GM18858 (cell line): ENCODE results near the gene INPP4A.

Source experiments
- ATAC-seq: cut with Tn5 transposase; IDR thresholded peaks from one replicate; pipeline ENCODE4 v1.9.1; 2021; ENCODE audit not compliant: unreplicated experiment

The INPP4A gene

DNA sequence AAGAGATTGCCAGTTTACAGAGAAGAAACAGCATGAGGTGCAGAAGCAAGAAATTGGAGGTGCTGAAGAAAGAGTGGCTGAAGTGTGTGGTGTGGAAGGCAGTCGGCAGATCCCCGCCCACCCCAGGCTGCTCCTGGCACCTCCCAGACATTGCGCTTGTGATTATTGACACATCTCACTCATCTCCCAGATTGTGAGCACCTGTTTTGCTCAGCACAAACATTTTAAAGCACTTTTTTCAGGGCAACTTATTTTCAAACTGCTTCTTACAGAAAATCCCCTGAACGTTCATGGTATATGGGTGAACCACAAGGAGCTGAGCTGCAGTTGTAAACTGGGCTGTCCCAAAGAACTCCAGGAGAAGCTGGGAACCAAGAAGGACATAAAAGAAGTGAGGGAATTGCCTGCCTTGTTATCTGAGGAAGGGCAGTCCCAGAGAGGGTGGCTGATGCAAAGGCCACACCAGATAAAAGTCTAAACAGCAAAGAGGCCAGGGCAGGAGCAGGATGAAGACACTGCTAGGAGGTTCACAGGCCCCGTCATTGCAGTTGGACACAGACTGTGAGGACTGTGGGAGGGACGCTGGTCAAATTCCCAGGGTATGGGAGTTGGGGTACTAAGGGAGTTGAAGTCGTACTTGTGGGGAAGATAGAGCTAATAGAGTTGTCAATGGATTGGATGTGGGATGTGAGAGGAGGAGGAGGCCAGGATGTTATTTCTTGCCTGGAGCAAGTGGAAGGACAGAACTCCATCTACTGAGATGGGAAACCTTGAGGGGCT is 65.1 kb downstream of the INPP4A start:
- no peak for ATAC-seq

DNA sequence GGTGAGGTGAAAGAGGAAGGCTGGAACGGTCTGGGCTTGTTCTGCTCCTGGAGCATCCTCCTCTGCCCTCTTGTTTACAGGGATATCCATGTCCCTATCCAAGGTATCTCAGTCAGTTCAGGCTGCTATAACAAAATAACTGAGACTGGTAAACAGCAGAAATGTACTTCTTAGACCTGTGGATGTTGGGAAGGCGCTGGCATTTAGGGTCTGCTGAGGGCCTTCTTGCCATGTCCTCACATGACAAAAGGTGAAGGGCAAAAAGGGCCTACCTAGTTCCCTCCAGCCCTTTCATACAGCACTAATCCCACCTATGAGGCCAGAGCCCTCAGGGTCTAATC is 65.6 kb downstream of the INPP4A start:
- ATAC-seq, result no peak

DNA sequence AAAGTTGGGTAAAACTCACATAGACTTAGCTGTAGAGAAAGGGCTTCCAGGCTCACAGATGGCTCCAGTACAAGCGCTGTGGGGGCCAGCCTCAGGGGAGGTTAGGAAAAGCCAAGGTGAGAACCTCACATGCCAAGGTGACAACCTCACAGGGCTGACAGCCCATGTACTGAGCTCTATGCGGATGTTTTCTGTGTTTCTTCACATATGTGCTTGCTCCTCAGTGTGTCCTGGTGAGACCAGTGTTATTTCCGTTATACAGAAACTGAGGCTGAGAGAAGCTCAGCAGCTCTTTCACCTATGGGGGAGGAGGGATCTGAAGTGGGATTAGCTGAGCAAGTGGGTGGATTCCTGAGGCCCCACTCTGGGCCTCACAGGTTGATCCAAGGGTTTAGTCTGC is 67.3 kb downstream of the INPP4A start:
- ATAC-seq, result no peak

DNA sequence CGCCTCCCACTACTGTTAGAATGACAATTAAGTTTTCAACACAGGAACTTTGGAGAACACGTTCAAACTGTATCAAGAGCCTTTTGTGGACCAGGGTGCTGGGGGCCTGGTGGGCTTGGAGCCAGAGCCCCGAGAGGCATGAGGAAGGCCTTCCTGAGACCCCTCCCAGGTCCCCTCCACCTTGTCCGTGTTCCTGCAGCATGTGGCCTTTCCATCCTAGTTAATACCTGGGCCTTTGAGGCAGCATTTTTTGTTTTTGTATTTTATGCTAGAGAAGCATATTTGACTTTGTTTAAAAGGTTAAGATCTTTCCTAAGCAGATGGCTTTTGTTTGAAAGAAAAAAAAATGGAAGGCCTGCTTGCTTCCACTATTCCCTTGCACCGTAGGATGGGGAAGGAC is 68.0 kb downstream of the INPP4A start:
- ATAC-seq, result no peak

DNA sequence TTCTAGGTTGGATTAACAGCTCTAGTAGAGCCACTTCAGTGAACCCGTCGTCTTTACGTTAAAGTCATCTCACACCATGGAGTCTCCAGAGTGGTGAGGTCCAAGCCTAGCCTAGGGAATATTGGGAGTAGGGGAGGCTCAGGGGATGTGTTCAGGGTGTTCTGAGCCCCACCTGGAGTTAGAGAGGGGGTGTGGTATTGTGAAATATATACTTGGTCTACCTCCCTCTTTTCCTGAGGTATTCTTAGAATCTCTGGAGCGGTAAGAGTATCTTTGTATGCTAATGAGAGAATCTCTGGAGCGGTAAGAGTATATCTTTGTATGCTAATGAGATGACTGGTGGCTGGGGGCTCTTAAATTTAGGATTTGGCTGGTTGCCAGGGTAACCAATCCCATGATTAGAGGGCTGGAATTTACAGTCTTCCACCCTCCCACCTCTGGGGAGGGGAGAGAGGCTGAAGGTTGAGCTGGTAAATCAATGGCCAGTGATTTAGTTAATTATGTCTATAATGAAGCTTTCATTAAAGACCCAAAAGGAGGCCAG is 69.5 kb downstream of the INPP4A start:
- ATAC-seq, result no peak

DNA sequence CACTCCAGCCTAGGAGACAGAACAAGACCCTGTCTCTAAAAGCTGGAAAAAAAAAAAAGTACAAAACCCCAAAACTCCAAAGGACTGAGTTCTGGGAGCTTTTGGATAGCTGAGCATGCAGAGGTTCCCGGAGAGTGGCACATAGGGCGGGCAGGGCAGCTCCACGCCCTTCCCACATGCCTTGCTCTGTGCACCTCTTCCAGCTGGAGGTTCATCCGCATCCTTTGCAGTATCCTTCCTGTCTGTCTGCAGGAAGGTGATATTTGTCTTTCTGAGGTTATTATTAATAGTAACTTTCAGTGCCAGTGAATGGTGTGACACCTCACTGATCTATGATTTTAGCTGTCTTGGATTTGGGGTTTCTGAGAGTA is 70.2 kb downstream of the INPP4A start:
- ATAC-seq, result no peak

DNA sequence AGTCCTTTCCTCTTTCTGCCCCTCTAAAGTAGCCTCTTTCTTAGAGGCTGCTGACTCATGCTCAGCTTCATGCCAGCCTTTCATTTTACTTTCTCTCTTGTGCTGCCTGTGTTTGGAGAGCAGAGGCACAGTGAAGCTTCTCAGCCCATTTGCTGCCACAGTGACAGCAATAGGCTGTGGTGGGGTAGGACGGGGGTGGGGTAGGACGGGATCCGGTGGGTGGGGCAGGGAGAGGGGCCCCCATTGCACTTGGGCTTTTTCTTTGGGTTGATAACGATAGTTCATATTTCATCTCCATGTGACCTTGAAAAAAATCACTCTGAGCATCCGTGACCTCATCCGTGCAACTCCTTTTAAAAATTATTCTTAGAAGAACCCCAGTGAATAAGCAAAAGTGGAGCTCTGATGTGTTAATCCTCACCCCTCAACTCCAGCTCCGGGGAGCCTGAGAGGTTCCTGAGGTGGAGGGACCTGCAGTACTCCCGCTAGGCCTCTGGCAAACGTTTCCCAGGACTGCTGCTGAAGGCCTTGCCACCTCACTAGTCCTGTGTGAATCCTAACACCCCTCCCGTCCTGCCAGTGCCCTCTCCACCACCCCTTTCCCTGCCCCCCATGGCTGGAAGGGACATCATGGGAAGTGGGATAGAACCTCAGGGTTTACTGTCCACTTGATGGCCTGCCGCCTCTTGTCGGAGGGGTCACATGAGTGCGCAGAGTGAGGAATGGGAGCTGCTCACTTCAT is 70.8 kb downstream of the INPP4A start:
- no peak for ATAC-seq

DNA sequence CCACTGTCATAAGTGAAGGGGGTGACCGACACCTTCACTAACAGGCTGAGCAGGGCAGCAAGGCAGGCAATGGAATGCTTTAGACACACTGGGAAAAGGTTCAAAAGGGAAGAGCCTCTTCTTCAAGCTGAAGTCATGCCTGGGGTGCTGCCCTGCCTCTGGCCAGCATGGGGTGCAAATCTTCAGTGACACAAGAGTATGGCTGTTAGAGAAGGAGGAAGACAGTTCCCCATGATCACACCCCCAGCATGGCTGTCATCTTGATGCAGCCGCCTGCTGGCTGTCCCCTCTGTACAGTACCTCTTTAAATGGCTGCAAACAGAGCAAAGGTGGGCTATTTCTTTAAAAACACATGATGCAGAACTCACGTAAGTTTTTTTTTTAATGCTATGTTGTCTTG is 71.9 kb downstream of the INPP4A start:
- ATAC-seq, result no peak

DNA sequence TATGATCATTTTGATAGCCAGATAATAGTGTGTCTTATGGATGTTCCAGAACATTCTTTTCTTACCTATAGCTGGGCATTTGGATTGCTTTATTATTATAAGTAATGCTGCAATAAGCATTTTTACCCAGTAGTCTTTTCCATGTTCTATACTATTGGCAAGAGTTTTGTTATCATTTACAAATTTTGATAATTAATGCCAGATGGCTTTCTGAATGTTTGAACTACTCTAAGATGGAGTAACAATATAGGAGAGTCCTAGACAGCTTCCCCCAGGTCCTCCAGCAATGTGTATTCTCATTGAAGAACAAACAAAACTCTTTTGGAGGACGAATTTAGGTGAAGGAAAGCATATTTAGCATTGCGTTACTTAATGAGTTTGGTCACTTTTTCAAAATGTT is 73.0 kb downstream of the INPP4A start:
- ATAC-seq, result no peak

DNA sequence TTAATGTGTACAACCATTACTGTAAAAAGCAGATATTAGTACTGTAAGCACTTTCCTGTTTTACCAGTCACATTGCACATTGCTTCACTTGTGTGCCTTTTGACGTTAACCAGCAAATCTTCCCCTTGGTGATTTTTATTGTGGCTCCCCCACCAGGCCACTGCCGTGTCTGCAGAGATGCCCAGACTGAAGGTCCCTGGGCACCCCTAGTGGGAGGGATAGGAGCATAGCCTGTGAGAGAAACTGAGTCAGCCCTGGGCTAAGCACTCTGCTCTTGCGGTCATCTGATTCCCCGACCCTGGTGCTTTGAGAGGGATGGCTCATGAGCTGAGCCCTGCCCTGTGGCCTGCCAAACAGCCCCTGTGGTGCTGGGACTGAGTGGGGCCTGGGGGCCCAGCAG is 73.4 kb downstream of the INPP4A start:
- no peak for ATAC-seq

DNA sequence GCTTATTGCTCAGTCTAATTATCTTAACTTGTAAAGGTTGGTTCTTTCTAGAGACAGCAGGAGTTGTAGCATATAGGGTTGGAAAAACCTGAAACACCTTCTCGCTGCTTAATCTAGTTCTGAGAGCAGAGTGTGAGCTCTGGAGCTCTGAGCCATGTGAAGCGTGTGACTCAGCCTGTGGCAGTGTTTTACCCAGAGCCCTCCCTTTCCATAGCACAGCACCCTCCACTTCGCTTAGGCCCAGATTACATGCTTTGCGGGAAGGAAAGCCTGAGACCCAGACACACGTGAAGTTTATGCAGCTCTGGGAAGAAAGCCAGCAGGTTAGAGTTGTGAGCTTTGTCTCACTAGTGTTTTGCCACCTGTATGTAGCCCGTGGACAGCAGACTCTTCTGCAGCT is 74.5 kb downstream of the INPP4A start:
- ATAC-seq, result no peak

DNA sequence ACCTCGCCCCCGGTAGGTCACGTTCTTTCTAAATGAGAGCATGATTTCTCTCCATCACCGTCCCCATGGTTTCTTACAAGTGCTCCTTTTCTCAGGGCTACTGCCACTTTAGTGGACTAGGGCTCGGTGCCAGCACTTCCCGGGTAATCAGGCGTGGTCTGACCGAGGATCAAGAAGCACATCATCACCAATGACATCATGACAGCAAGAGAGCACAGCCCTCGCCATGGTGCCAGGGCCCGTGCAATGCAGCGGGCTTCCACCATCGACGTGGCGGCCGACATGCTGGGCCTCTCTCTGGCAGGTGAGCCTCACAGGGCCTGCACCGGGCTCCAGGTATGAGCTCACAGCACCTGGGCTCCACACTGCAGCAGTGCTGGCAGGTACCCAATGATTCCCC is 75.2 kb downstream of the INPP4A start:
- ATAC-seq, result no peak

DNA sequence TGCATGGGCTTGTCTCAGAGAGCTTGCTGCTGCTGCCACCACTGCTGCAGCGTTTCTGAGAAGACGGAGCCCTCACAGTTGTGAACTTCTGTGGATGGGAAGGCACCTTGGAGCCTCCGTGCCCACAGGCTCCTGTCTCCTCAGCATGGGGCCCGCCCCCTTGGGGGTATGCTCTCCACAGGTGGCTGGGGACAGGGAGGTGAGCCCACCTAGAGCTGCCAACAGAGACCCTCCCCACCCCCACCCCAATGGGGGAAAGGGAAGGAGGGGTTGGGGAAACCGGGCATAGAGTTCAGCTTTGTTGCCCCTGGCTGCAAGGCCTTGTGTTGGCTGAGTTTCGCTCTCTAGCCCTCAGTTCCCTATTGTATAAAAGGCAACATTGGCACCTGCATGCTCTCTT is 76.1 kb downstream of the INPP4A start:
- ATAC-seq, result no peak

DNA sequence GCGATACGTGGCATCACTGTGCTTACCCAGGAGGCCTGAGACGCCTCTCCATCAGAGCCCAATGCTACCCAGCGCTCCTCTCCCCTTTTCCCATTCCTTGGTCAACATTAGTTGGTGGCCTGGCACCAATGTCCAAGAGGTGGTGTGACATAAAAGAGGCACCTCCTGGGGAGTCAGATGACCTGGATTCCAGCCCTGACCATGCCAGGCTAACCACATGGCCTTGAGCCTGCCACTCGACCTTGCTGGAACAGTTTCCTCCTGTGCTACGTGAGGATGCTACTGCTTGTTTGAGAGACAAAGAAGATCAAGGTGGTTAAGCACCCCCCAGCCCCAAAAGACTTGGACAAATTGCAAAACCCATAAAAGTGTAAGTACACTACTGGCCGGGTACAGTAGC is 76.6 kb downstream of the INPP4A start:
- no peak for ATAC-seq

DNA sequence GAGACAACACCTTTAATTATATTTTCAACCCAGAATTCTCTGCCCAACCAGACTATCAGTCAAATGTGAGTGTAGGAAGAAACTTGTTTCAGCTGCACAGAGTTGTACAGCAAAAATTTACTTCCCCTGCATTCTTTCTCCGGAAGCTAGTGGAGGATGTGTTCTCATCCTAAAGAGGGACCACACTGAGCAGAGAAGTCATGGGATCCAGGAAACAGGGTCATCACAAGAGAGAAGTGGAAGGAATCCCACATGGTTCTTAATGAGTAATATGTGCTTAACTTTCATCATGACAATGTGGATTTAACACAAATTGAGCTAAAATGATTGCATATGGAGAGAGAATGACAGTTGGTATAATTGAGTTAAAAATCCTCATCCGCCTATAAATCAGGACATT is 78.2 kb downstream of the INPP4A start:
- ATAC-seq, result no peak

DNA sequence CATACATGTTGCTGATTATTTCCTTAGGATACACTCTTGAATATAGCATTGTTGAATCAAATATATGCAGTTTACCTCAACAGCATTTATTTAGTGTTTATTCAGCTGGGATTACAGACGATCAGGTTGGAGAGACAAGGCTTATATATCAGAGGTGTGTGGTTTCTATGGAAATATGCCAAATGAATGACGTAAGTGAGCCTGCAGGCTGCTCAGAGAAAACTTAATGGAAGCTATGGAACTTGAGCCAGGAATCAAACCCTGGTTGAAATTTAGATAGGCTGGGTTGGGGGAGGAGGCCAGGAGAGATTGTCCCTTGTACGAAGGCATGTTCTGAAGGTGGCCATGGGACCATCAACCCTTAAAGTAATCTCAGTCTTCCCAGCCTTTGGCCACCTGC is 79.5 kb downstream of the INPP4A start:
- ATAC-seq, result no peak

DNA sequence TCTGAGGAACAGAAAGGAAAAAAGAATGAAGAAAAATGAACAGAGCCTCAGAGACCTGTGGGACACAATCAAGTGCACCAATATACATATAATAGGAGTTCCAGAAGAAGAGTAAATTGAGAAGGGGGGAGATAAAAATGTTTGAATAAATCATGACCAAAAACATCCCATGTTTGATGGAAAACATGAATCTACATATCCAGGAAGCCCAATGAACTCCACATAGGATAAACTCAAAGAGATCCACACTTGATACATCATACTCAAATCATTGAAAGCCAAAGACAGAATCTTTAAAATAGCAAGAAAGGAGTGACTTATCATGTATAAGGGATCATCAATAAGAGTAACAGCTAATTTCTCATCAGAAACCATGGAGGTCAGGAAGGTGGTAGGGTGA is 83.7 kb downstream of the INPP4A start:
- no peak for ATAC-seq

DNA sequence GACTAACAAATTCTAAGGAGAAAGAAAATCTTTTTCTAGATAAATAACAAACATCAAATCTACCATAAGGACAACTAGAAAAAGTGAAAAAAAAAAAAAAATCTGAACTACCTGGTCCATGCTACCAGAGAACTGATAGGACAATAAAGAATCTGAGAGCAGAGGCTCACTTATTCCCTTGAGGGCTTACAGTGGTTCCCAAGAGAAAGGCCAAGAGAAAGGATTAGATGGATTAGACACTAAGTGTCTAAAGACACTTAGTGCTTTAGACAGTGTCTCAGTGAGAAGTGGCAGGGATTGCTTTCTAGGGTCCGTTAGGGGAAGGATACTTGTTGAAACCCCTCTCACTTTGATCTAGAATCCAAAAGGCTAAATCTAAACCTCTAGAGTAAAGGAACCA is 85.5 kb downstream of the INPP4A start:
- ATAC-seq, result no peak

DNA sequence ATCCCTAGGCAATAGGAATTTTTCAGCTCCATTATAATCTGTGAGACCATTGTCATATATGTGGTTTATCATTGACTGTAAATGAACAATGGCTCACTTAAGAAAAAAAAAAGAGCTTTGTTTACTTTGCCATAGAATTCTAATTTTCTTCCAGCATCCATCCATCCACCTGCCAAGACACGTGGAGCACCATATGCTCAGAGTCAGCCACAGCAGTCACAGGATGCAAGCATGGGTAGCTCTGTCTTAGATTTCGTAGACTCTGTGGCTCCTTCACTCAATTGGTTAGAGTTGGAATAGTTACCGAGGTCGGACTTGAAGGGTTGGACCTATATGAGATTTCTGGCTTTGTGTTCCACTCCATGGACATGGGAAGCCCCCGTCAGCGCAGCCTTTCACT is 88.1 kb downstream of the INPP4A start:
- no peak for ATAC-seq

DNA sequence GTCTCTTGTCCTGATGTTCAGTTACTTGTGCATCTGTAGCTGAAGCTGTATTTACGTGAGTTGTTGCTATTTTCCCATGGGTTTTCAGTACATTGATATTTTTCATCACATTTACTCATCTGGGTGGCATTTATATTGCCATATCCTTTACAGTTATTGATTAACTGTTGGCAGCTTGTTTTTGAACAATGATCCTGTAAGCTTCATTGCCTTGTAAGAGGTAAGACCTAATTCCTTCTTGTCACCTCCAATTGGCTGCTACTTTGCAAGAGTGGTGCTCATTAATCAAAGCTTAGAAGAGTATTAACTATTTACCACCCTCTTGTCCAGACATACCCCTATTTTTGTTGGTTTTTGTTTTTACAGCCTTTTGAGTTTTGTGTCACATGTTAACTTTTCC is 88.9 kb downstream of the INPP4A start:
- no peak for ATAC-seq

DNA sequence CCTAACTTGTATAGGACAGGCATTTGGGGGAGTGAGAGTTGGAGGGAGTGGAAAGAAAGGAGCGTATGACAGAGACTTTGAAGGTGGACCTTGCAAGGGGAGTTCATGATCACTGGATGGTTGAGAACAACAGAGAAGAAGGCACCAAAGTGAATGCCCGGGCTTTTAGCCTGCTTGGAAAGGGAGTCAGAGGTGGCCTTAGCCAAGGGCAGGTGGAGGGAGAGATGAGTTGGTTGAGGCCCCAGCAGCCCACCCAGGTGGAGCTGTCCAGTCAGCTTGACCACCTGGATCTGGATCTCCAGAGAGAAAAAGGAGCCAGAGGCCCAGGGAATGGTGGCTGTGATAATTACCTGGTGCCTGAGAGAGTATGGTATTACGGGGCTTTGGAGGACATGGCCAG is 90.1 kb downstream of the INPP4A start:
- ATAC-seq, result no peak

DNA sequence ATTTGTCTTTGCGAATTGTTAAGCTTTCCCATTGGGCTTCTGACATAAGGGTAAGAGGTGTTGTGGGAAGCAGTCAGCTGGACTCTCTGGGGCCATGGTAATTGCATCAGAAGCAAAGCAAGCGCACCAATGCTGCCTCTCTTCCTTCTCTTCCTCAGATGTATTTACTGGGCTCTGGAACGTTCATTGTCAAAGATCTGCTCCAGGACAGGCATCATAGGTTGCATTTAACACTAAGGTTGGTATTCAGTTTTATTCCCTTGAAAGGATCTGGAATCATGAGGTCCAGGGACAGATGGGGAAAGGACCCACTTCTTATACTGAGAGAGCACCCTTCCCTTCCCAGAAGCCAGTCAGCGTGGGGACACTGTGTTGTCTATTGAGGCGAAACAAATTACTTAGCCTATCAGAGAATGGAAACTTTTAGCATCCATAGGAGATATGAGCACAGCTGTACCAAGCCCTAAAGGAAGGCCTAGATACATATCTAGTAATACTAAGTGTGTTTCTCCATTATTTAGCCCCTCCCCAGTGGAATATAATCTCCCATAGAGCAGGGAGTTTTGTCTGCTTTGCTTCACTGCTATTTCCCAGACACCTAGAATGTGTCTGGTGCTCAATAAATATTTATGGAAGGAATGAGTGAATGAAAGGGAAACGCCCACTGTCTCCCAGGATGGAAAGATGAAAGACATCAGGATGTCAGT is 91.5 kb downstream of the INPP4A start:
- no peak for ATAC-seq
